Epidermal melanocyte (primary cell): Measurements from ENCODE around the gene TMEM218.

Experiments
- DNase-seq: peaks from one replicate; pipeline ENCODE4 v3.0.0; 2011; ENCODE audit warnings: low spot score; ENCODE audit not compliant: insufficient read length

TMEM218 gene

DNA sequence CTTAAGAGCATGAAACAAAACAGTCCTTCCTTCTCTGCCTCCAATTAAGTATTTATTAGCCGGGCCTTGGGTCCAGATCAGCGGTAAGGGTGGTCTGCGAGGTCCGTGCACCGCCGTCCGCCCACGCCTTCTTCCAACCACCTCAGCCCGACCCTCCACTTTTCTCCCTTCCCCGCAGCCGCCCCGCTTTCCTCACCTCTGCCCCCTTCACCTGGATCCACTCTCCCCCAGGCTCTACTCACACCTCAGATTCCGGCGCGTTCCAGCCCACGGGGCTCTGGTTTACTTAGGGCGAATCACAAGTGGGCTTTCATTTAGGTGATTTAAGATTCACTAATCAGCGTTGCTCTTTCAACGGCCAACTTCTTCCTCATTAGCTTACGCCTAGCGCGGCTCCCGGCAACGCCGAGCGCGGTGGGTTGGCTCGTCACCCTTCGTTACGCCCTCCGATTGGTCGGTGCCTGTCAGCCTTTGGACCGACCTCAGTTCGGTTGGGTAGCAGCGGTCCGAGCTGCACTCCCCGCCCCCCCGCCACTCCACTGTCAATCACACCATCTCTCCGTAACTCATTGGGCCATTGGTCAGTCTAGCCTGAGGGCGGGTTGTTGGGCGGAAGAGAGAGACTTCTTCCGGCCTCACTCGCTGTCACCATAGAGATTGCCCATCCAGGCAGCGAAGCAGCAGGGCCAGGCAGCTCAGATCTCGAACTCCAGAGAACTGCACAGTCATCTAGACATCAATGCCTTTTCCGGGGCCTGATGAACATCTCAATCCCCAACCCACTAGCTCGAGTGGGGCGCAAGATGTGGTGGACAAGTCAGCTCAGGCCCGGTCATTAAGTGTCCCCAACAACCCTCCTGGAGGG is at the start of gene TMEM218:
TMEM218 (minus strand) TSS at position 284 of the 865 bp plus-strand sequence. CDS start 9,385 bp downstream, outside the sequence.
- peak; percentile 97 for DNase-seq

DNA sequence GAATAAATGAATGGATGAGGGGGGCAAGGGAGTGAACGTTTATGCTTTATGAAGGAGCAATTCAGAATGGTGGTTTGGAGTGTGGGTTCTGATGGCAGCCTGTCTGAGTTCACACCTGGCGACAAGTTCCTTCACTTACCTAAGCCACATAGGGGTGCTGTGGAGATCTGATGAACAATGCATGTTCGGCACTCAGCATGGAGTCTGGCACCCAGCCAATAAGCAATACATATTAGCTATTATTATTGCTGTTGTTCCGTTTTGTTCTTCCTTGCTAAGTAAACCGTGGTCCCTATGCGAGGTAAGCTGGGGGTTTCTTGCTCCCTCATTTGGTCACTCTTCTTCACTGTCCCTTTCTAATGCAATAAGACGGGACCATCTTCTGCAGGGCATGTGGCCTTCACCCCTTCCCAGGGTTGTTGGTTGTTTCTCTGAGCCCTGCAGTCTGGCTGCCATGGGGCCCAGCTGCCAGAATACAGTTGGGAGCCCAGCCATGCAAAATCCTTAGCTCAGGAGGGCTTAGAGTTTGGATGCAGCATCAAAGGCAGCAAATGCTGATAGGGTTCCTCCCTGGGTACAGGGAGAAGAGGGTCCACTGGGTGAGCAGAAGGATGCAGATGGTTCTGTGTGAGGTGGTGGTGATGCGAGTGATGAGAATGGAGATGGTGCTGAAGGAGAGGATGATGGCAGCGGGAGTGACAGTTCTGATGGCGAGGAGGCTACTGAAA is 46.7 kb upstream of the TMEM218 start:
- DNase-seq: no peak

DNA sequence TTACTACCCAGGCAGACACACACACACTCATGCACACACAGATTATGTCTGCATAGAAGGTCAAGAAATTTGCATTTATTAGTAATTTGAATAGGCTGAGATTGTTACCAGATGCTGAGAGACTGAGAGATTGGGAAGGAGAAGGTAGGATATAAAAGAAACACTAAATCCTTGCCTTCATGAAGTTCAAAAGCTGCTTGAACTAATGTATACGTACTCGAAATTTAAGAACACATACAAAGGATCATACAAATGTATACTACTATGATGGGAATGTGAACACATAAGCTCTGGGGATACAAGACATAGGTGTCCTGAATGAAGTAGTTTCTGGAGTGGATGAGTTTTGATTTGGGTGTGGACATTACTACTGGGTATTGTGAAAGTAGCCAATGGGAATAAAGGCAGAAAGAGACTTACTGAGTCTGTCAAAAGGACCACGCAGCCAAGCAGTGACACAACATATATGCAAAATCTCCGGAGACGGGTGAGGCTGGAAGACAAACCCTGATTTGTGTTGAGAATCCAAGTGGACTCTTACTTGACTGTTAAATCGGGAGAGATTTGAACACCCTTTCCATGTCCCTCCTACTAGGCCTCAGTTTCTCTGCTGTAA is 45.8 kb upstream of the TMEM218 start:
- DNase-seq: no peak

DNA sequence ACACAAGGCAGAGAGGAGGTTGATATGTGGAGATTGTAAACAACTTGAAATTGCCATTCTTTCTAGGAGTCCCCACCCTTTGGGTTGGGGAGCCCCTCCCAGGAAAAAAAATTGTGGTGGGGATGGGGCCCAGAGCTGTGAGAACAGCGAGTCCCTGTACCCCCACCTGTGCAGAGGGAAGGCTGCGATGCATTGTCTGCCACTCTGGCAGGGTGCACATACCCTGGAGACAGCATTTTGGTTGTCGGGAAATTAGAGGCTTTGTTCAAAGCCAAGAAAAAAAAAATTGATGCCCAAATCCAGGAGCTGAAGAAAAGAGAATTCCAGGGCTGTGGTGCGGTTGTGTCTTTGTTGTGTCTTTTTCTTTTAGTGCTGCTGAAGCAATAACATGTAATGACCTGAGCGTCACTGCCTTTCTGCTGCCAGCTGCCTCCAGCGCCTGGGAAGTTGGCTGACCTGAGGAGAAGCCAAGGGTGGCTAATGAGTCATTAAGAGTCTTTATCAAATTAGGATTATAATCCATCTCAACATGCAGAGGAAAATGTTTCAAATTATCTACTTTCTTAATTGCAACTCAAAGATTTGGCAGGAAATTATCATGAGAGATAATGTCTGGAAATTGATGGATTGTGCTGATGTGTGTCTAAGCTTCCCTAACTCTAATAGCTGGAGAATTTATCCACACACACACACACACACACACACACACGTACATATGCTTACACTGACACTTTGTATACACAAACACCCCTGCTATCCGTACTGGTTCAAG is 45.1 kb upstream of the TMEM218 start:
- DNase-seq: no peak

DNA sequence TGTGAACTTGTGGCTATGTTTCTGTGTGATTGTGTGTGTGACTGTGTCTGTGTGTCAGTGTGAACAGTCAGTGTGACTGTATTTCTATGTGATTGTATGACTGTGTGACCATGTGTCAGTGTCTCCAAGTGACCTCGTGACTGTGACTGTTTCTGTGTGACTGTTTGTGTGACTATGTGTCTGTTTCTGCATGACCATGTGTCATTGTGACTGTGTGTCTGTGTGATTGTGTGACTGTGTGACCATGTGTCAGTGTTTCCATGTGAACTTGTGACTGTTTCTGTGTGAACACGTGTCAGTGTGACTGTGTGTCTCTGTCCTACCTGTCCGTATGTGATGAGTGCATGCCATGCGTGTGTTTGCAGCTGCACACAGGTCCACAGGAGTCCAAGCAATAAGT is 44.3 kb upstream of the TMEM218 start:
- DNase-seq: no peak

DNA sequence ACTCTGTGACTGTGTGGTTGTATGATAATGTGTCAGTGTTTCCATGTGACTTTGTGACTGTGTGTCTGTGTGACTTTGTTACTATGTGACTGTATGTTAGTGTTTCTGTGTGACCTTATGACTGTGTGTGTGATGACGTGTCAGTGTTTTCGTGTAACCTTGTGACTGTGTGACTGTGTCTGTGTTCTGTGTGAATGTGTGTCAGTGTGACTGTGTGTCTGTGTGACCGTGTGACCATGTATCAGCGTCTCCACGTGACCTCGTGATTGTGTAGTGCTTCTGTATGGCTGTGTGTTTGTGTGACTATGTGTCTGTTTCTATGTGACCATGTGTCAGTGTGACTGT is 43.6 kb upstream of the TMEM218 start:
- no peak for DNase-seq

DNA sequence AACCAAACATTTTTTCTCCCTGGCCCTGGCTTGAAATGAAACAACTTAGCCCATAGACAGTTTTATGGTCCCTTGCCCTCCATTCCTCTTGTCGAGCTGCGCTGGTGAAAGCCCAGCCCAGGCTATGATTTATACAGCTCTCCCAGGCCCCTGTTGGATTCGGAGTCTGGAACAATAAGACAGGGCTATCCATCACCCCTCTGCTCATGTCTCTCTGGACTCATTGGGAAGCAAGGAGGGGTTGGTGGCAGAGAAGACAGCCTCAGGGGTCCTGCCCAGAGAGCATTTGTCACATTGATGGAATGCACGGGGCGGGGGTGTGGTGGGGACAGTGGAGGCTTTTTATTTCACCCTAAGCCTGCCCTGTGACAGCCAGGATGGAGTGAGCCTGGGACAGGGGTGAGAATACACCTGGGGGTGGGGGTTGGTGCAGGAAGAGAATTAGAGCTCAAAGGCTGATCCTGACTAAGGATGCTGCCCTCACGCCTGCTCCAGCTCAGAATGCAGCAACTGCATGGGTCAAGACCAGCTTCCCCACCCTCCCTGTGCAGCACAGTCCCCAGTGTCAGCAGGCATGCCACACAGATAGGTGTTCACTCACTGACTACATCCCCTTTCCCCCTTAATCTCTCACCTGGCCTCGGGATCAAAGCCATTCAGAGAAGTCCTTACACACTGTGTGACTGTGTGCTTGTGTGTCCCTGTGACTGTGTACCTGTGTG is 43.1 kb upstream of the TMEM218 start:
- DNase-seq: no peak

DNA sequence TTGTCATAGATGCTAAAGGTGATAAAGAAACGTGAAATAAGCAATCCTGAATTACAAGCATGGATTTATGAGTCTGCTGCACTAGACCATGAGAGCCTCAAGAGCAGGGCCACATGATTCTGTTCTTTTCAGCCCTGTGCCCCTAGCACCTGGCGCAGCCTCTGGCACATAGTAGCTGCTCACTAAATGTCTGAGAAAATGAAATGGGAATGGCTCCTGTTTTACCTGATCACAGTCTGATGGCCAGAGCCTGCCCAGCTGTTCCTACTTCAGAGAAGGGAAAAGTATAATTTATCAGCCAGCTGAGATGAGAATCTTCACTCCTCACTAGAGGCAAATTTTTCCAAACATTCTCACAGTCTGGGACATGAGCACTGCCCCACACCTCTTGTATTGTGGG is 42.4 kb upstream of the TMEM218 start:
- no peak for DNase-seq

DNA sequence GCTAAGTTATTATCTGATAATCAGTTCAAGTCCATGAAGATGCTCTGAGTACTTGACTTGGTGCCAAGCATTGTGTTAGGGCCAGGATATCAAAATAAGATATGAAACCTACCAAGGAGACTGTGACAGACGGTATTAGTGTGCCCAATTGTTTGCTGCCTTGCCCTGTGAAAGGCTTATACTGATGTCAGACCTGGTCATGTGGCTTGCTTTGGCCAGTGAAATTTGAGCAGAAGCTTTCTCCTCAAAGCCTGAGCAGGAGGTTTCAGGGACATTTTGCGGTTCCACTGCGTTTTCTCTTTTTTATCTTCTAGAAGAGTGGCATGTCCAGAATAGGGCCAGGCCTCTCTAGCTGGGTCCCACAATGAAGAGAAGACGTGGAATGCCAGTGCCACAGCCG is 37.3 kb upstream of the TMEM218 start:
- DNase-seq: no peak

DNA sequence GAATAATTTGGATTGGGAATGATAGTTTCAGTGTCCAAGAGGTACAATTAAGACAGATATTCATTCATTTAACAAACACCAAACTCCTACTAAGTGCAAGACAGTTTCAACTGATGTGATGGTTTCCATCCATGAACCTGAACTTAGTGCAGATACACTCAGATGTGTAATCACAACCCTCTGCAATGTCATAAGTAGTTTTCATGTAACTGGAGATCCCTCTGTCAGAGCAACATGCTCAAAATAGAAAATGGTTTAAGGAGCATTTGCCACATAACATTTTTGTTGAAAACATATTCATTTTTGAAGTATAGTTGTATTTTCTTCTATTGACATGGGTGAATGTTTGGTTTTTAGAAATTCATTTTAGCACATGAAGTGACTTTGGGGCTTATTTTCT is 36.6 kb upstream of the TMEM218 start:
- no peak for DNase-seq

DNA sequence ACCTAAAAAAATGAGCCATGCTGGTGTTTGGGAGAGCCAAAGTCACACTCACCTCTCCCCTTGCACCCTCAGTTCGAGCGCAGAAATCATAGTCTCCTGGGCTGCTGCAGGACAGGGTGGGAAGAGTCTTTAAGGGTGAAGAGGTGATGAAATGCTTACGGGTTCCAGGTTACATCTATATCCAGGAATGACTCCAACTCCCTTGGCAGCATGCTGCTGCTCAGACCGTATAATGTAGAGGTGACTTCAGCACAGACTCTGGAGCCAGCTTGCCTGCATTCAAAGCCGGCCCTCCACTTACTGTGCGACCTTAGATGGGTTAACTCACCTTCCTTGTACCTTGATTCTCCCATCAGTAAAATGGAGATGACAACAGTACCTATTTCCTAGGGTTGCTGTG is 35.9 kb upstream of the TMEM218 start:
- DNase-seq: no peak

DNA sequence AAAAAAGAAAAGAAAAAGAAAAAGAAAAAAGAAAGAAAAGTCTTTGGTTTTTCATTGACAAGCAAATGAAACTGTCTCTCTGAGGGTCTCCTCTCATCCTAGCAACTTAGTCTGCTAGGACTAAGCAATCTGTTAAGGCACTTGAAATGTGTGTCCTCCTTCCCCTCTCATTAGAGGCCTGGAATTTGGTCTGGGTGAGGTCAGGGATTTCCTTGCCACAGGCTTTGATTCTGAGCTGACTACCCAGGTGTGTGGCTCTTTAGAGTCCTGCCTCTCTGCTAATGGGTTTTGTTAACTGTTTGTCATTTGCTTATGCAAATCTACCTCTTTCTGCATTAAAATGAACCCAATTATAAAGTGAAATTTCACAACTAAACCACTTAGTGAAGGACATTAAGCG is 34.8 kb upstream of the TMEM218 start:
- DNase-seq: no peak

DNA sequence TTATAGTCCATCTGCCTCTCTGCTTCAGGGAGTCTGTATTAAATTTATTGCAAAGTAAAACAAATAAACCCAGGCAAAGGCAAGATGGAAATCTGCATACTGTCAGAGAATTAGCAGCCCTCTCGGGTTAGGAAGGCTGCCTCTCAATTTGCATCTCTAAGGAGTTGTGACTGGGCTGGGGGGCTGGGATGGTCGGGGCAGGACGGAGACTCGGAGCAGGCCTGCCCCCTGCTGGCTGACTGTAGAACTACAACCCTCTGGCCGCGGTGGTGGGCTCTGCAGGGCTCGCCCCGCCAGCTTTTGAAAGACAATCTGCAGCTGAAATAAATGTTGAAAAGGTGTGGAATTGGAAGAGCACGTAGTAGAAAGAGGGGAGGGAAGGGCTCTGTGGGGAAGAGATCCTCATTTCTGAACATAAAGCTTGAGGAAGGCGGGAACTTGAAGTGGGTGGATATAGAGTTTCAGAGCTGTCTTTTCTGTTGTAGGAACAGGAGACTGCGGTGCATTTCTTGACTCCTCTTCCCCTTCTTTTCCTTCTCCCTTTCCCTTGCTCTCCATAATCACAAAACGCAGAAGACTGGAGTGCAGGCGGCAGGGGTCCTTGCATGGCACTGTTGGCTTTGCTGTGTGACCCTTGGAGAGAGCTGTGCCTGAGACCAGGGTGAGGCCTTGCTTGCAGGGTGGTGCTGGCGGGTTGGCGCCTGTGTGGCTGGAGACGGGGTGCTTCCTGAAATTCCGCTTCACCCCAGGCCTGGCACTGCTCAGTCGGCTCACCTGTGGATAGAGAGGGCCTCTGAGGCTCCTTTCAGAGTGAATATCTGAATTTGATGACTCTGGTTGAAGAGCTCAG is 30.5 kb upstream of the TMEM218 start:
- no peak for DNase-seq

DNA sequence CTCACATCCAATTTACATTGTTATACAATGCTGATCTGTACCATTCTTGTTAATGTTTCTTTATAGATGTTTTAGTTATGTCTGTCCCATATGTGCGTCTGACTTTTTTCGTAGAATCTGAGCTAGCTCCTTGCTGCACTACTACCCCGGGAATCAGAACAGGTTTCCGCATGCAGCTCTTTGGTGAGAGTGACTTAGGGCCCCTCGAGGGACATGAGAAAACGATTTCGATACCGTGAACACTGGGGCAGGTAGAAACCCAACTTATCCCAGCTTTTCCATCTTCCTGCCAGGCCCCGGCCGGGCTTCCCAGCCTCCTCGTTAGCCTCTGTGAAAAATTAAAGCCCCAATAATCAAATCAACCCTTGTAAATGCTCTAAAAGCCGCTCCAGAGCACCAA is 29.8 kb upstream of the TMEM218 start:
- no peak for DNase-seq

DNA sequence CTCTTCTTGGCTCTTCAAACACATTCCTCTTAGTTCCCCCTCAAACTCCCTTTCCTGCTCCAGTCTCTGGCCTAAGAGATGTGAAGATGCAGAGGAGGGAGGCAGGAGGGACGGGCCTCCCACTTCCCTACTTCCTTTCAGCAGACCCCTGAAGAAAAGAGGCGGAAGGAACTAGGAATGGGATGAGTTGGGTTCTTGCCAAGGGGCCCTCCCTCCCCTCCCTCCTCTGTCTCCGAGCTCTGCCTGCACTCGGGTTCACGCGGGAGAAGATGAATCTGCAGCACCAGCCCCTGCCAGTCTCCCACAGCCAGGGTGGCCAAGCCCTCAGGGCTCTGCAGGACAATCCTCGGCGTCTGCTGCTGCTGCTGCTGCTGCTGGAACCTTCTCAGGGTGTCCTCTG is 28.8 kb upstream of the TMEM218 start:
- no peak for DNase-seq

DNA sequence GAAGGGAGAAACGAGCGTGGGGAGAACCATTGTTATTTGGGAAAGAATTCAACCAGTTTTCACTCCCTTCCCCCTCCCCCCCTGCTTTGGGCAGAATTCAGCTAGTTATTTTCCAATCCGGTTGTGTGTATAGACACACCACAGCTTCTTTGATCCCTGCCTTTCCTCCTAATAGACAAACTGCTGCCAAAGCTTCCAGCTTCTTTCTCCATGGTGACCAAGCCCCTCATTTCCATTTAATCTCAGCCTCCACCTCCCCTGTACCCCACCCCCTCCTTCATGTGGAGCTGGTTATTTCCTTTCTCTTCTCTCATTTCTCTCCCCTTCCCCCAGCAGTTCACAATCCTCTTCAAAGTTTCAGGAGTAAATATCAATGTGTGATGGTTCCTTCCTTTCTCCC is 28.4 kb upstream of the TMEM218 start:
- no peak for DNase-seq

DNA sequence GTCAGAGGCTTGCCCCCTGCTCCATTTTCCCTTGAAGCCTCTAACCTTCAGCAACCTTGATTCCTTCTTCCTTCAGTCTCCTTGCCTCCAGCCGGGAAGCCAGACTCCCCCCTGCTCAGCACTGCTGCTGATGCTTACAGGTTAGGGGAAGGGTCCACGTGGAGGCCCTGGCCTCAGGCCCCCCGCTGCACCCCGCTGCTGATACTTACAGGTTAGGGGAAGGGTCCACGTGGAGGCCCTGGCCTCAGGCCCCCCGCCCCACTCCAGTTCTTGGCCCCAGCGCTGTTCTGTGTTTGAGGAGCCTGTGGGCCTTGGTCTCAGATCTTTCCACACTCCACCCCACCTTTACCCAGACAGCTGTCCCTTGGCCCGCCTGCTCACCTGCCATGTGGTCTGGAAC is 27.5 kb upstream of the TMEM218 start:
- DNase-seq: no peak

DNA sequence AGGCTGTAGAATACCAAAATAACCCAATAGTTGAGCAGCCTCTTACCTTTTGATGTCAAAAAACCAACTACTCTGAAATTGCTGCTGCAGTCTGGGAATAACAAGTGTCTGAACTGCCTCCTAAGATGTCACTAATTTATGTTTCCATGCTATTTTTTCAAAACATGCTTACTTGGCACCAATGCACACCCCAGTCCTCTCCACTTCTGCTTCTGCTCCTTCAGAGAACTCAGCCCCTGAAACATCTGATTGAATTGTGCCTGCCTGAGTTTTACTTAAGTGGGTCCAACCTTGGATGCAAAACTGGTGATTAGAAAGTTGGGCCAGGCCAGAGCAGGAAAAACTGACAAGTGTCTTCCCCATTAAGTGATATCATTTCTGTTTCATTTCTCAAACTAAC is 24.6 kb upstream of the TMEM218 start:
- DNase-seq: no peak

DNA sequence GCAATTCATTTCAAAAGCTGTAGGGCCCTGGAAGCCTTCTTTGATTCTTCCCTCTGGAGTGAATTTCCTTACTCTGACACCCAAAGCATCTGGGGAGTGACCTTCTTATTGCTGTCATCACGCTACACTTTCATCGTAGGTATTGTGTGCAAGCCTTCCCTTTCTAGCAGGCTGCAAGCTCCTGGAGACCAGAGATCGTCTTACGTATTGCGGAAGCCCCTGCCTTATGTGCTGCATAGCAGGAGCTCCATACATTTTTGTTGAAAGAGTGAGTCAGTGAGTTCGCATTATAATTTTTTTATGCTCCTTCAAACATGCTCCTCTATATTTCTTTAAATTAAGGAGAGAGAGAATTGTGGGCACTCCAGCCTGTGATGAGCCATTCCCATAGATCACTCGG is 21.2 kb upstream of the TMEM218 start:
- DNase-seq: no peak

DNA sequence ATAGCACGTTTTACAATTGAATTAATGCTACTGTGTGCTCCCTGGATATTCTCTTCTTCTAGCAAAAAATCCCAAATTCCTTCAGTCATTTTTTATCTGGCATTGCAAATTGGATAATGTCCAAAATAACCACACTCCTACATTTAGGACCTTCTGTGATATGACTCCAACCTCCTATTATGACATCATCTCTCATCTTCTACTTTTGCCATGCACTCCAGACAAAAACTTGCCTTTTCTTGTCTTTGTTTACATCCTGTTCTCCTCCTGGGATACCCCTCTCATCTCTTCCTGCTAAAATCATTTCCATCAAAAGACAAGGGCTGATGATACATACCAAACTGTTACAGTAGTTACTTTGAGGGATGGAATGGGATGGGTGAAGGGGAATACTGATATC is 20.6 kb upstream of the TMEM218 start:
- DNase-seq: no peak
